HFFc6 (cell line): ENCODE data around the gene CTDSP1. TPM values are rescaled to one million over a fixed set of nuclear protein-coding genes. Genes with fewer than 3 reads are reported as not detected.
A peak's percentile ranks its signal among the peaks of the same experiment; 100 is the strongest.

Source experiments
- DNase-seq: peaks from one replicate; pipeline ENCODE4 v3.0.0-alpha.2; 2018
- H3K27ac Mint-ChIP-seq: 2 replicates; pipeline ENCODE4 v1.8.0; 2020; ENCODE audit warnings: mild to moderate bottlenecking, mixed read lengths
- H3K27me3 Mint-ChIP-seq: 2 replicates; pipeline ENCODE4 v1.8.0; 2021; ENCODE audit warnings: mild to moderate bottlenecking, moderate library complexity, mixed read lengths; ENCODE audit not compliant: insufficient read depth
- H3K36me3 Mint-ChIP-seq: 2 replicates; pipeline ENCODE4 v1.8.0; 2021; ENCODE audit warnings: low read depth, mixed read lengths
- H3K4me1 Mint-ChIP-seq: 2 replicates; pipeline ENCODE4 v1.8.0; 2020; ENCODE audit warnings: low read depth, mixed read lengths
- H3K4me3 Mint-ChIP-seq: 2 replicates; pipeline ENCODE4 v1.8.0; 2020; ENCODE audit warnings: mild to moderate bottlenecking, moderate library complexity, mixed read lengths
- H3K9me3 Mint-ChIP-seq: 2 replicates; pipeline ENCODE4 v1.8.0; 2020; ENCODE audit warnings: mild to moderate bottlenecking, mixed read lengths
- total RNA-seq, 6 experiments: library from RNA; stranded (reverse); fragmentation: NEBNext Ultra II Directional; extraction: Animal tissue kit (Norgen Biotek cat#: 25700); gene quantifications; 2 replicates in 1 of 6; 3 replicates in 5 of 6; pipeline ENCODE4 v1.2.3, GENCODE V29; 2021
- TF ChIP-seq, protein P1 (sequence below): fragments of 200-600 bp; sonication (generic); IDR thresholded peaks from 2 replicates; pipeline ENCODE4 v1.5.0; 2021; ENCODE audit warnings: antibody characterized with exemption, mild to moderate bottlenecking

Gene CTDSP1
- total RNA-seq, 6 experiments from 2014 or later = 72.0 to 82.0 (median 75.5) TPM

DNA sequence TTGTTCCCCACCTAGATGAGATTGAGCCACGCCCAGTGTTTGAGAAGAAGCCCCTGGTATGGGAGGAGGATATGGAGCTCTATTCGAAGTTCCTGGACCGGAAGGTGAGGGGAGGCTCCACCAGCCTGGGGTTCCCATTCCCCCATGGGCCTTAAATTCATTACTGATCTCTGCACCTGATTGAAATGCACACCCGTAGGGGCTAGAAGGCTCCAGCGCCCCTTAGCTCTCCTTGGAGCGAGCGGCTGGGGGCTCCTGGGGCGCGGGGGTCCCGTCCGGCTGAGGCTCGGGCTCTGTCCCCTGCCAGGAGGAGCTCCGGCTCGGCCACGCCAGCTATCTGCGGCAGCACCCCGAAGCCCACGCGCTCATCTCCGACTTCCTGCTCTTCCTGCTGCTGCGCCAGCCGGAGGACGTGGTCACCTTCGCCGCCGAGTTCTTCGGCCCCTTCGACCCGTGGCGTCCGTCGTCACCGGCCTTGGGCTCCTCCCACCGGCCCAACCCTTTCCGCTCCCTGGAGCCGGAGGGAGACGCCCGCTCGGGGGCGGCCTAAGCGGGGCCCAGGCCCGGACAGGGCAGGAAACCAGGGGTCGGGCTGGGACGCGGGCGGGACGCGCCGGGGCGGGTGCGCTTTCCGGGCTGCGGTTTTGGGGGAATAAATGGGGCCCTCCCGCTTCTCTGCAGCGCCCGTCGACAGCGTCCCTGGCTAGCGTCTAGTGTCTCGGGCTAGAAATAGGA lies 32.1 kb upstream of the CTDSP1 start:
- Mint-ChIP-seq H3K4me3 (peak overlapping the region; percentile 49; the same call in 1 of the 2 replicates), H3K27me3 (peaks cover 37% of the 10 kb centered on the region), H3K4me1 (no peaks in the 10 kb centered on the region), H3K36me3 (no peaks in the 10 kb centered on the region), H3K27ac (no peak overlapping the region), H3K9me3 (peaks cover 6% of the 10 kb centered on the region; the same call in 1 of the 2 replicates)
- DNase-seq = no peak
- TF ChIP-seq, protein P1, sequence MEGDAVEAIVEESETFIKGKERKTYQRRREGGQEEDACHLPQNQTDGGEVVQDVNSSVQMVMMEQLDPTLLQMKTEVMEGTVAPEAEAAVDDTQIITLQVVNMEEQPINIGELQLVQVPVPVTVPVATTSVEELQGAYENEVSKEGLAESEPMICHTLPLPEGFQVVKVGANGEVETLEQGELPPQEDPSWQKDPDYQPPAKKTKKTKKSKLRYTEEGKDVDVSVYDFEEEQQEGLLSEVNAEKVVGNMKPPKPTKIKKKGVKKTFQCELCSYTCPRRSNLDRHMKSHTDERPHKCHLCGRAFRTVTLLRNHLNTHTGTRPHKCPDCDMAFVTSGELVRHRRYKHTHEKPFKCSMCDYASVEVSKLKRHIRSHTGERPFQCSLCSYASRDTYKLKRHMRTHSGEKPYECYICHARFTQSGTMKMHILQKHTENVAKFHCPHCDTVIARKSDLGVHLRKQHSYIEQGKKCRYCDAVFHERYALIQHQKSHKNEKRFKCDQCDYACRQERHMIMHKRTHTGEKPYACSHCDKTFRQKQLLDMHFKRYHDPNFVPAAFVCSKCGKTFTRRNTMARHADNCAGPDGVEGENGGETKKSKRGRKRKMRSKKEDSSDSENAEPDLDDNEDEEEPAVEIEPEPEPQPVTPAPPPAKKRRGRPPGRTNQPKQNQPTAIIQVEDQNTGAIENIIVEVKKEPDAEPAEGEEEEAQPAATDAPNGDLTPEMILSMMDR = no peak

DNA sequence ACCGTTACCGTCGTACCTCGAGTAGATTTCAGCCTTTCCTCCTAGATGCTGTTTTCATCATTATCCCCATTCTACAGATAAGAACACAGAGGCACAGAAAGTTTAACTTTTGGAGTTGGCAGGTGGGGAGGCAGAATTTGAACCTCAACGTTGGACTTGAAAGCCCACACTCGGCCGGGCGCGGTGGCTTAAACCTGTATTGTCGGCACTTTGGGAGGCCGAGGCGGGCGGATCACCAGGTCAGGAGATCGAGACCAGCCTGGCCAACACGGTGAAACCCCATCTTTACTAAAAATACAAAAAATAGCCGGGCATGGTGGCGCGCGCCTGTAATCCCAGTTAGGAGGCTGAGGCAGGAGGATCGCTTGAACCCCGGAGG lies 31.5 kb upstream of the CTDSP1 start:
- H3K9me3 Mint-ChIP-seq = peaks cover 6% of the 10 kb centered on the region; the same call in 1 of the 2 replicates
- H3K27ac Mint-ChIP-seq = no peak overlapping the region
- H3K27me3 Mint-ChIP-seq = peaks cover 37% of the 10 kb centered on the region
- no peak for DNase-seq
- H3K36me3 Mint-ChIP-seq = no peaks in the 10 kb centered on the region
- TF ChIP-seq, protein P1 = no peak
- peak overlapping the region; percentile 49; the same call in 1 of the 2 replicates for H3K4me3 Mint-ChIP-seq
- no peaks in the 10 kb centered on the region for H3K4me1 Mint-ChIP-seq

DNA sequence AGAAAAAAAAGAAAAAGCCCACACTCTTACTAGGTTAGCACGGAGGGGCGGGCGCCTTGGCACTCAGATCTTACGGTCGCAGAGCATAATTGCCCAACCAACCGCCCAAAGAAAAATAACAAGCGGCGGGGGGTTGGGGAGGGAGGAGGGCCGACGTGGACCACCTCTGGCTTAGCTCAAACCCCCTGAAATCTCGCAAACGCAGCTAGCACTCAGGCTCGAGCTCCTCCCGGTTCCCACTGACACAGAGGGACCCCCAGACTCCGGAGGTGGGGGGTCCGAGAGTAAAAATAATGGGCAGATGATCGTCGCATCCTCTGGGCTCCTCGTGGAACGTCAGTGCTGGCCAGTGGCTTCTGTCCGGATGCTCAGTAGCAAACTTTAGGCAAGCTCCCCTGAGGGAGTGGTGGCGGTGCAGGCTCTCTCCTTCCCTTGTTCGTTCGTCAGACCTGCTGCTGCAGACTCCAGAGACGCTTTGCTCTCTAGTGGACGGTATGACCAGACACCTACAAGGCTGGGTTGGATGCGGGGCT lies 31.0 kb upstream of the CTDSP1 start:
- H3K36me3 Mint-ChIP-seq = no peaks in the 10 kb centered on the region
- peaks cover 6% of the 10 kb centered on the region; the same call in 1 of the 2 replicates for H3K9me3 Mint-ChIP-seq
- H3K27ac Mint-ChIP-seq = no peak overlapping the region
- H3K4me3 Mint-ChIP-seq = 0 out of 2 replicates have a peak overlapping the region, but pooled peaks have one; percentile 21
- H3K4me1 Mint-ChIP-seq = no peaks in the 10 kb centered on the region
- peak; percentile 12 for DNase-seq
- H3K27me3 Mint-ChIP-seq = peaks cover 34% of the 10 kb centered on the region
- TF ChIP-seq, protein P1 = no peak

DNA sequence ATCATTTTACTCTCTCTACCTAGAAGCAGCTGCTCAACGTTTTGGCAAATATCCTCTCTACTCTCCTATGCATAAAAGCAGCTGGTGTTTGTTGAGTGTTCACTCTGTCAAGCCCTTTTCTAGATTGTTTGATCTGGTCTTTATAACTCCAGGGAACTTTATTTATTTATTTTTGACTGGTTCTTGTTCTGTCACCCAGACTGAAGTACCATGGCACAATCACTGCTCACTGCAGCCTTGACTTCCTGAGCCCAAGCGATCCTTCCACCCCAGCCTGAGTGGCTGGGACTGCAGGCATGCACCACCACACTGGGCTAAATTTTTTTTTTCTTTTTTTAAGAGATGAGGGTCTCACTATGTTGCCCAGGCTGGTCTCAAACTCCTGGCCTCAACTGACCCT lies 30.3 kb upstream of the CTDSP1 start:
- no peaks in the 10 kb centered on the region for H3K4me1 Mint-ChIP-seq
- peaks cover 6% of the 10 kb centered on the region; the same call in 1 of the 2 replicates for H3K9me3 Mint-ChIP-seq
- no peak overlapping the region for H3K27ac Mint-ChIP-seq
- TF ChIP-seq, protein P1 = no peak
- H3K36me3 Mint-ChIP-seq = no peaks in the 10 kb centered on the region
- no peak overlapping the region for H3K4me3 Mint-ChIP-seq
- DNase-seq = no peak
- peaks cover 34% of the 10 kb centered on the region for H3K27me3 Mint-ChIP-seq

DNA sequence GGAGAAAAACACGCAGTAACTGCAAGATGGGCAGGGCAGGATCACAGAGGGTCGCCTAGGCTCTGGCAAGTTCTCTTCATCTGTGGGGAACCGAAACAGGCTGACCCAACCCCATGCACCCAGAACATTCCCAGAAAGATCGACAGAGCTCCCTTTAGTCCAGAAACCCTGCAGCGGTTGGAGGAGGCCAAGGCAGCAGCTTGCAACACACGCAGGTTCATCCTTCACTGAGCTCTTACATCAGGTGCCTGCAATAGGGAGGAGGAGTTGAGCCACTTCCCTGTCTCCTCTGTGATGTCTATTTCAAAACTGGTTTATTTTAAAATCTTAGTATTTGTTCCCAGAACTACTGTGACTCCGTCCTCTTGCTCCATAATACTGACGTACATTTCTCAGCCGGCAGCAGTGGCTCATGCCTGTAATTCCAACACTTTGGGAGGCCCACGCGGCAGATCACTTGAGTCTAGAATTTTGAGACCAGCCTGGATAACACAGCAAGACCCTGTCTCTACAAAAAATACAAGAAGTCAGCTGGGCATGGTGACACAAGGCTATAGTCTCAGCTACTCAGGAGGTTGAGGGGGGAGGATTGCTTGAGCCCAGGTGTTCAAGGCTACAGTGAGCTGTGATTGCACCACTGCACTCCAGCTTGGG lies 29.1 kb upstream of the CTDSP1 start:
- Mint-ChIP-seq H3K4me3 (no peak overlapping the region), H3K27me3 (peaks cover 30% of the 10 kb centered on the region), H3K36me3 (no peaks in the 10 kb centered on the region), H3K27ac (no peak overlapping the region), H3K9me3 (peaks cover 6% of the 10 kb centered on the region; the same call in 1 of the 2 replicates), H3K4me1 (no peaks in the 10 kb centered on the region)
- no peak for DNase-seq
- TF ChIP-seq, protein P1 = no peak
